Immature natural killer cell (primary cell): ENCODE measurements around the gene FASN. TPM values are rescaled to one million over a fixed set of nuclear protein-coding genes. Genes with fewer than 3 reads are reported as not detected.

ENCODE experiments used
- DNase-seq, 3 donors: peaks; one replicate each; pipeline ENCODE4 v3.0.0; 2022; ENCODE audit warnings: mixed read lengths in 1 of 3
- H3K27ac Mint-ChIP-seq, 6 donors: one replicate each; pipeline ENCODE4 v1.8.0; 2020; ENCODE audit warnings: mixed read lengths in 6 of 6, mild to moderate bottlenecking in 5 of 6, inconsistent platforms in 4 of 6, moderate library complexity in 3 of 6
- H3K27me3 Mint-ChIP-seq, 3 donors: one replicate each; pipeline ENCODE4 v1.8.0; 2020 to 2021; ENCODE audit warnings: low read depth in 3 of 3, mild to moderate bottlenecking in 3 of 3, mixed read lengths in 3 of 3, moderate library complexity in 3 of 3, inconsistent platforms in 1 of 3
- H3K36me3 Mint-ChIP-seq, 3 donors: one replicate each; pipeline ENCODE4 v1.8.0; 2020; ENCODE audit warnings: mixed read lengths in 3 of 3, inconsistent platforms in 2 of 3, mild to moderate bottlenecking in 2 of 3
- H3K4me1 Mint-ChIP-seq, 2 donors: one replicate each; pipeline ENCODE4 v1.8.0; 2020; ENCODE audit warnings: inconsistent platforms in 2 of 2, mild to moderate bottlenecking in 2 of 2, mixed read lengths in 2 of 2, moderate library complexity in 1 of 2
- H3K4me3 Mint-ChIP-seq, 5 donors: one replicate each; pipeline ENCODE4 v1.8.0; 2020; ENCODE audit warnings: mild to moderate bottlenecking in 5 of 5, mixed read lengths in 5 of 5, inconsistent platforms in 3 of 5, moderate library complexity in 3 of 5
- H3K9me3 Mint-ChIP-seq, 6 donors: one replicate each; pipeline ENCODE4 v1.8.0; 2020; ENCODE audit warnings: mild to moderate bottlenecking in 6 of 6, mixed read lengths in 6 of 6, inconsistent platforms in 4 of 6, moderate library complexity in 3 of 6
- polyA plus RNA-seq, 3 donors: library from polyadenylated mRNA; unstranded; fragments of 300-500 nt; fragmentation: Illumina TruSeq; gene quantifications; one replicate each; pipeline ENCODE4 v1.2.3, GENCODE V29; 2021

The FASN gene
- polyA plus RNA-seq, 3 donors from 2014 or later, result 0.10 to 2.7 (median 0.23) TPM

DNA sequence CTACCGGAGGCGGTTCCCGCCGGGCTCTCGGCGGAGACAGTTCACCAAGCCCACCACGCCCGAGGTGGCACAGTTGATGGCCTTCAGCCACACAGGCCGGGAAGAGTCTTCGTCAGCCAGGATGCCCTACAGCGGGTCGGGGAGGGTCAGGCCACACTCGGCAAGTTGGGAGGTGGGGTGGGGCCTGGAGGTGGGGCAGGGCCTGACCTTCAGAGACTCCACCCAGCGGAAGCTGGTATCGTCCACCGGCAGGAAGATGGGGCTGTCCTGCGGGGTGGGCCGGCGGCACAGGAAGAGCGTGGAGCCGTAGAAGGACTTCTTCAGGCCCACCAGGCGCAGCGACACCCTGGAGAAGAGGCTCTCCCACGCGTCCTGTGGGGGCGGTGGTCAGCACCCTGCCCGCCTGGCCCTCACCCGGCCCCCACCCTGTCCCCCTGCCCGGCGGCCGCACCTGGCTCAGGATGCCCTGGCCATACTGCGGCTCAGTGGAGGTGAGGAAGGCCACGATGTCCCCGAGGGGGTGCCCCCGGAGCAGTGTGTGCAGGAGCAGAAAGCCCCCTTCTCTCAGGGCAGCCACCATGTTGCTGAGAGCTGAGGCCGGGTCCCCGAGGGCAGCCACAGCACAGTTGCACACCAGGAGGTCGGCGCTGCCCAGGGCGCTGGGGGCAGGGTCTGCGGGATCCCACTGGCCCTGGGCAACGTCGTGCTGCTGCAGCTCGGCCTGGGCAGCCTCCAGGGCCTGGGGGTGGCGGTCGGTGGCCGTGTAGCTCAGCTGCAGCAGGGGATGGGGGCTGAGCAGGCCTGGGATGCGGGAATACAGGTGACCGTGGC is 12.8 kb downstream of the FASN start:
- Mint-ChIP-seq H3K4me1 (no peaks in the 10 kb centered on the region), H3K4me3 (no peak overlapping the region), H3K36me3 (no peaks in the 10 kb centered on the region), H3K9me3 (no peaks in the 10 kb centered on the region), H3K27ac (no peak overlapping the region), H3K27me3 (no peaks in the 10 kb centered on the region)
- DNase-seq, result no peak

DNA sequence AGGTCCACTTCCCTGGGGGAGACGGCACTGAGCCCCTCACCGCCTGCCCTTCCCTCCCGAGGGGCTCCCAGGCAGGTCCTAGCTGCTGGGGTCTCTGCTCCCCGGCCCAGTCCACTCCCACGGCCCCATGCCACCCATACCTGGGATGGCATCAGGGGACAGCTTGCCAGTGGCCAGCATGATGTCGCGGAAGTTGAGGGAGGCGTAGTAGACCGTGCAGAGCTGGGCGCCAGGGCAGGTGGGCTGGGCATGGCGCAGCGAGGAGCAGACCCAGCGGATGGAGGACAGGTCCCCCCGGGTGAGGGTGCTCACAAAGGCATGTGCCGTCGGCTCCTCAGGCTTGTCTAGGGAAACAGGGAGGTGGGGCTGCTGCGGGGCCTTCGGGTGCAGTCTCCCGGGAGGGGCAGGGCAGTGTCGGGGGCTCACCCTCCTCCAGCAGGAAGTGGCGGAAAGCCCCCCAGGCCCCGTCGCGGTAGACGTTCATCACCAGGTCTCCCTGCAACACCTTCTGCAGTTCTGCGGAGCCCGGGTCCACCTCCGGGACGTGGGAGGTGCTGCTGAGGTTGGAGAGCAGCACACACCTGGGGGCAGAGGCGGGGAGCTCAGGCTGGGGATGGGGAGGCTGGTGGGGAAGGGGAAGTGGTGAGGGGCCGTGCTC is 13.5 kb downstream of the FASN start:
- Mint-ChIP-seq H3K27me3 (no peaks in the 10 kb centered on the region), H3K36me3 (no peaks in the 10 kb centered on the region), H3K4me1 (no peaks in the 10 kb centered on the region), H3K4me3 (no peak overlapping the region), H3K27ac (no peak overlapping the region), H3K9me3 (no peaks in the 10 kb centered on the region)
- no peak for DNase-seq

DNA sequence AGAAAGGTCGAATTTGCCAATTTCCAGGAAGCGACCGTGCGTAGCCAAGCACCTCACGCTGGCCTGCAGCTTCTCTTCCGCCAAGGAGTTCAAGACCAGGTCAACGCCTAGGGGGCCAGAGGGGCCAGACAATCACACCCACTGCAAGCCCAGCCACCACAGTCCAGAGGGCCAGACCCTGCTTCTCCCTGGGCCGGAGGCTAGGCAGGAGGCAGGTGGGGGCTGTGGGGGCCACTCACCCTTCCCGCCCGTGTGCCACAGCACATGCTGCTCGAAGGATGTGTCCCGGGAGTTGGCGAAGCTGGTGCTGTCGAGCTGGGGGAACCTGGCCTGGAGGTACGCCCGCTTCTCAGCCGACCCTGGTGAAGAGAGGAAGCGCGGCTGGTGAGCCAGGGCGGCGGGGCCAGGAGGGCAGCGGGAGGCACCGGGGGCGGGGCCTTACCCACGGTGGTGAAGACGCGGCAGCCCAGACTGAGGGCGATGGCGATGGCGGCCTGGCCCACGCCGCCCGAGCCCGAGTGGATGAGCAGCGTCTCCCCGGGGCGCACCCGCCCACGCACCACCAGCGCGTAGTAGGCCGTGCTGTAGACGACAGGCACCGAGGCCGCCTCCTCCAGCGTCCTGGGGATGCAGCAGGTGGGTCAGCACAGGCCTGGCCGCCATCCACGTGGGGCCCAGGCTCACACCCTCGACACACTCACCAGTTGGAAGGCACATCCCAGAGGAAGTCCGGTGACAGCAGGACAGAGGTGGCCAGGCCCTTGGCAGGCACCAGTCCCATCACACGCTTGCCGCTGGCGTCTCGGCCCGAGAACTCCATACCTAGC is 14.3 kb downstream of the FASN start:
- Mint-ChIP-seq H3K27me3 (no peaks in the 10 kb centered on the region), H3K4me1 (no peaks in the 10 kb centered on the region), H3K9me3 (no peaks in the 10 kb centered on the region), H3K27ac (no peak overlapping the region), H3K4me3 (no peak overlapping the region), H3K36me3 (no peaks in the 10 kb centered on the region)
- no peak for DNase-seq

DNA sequence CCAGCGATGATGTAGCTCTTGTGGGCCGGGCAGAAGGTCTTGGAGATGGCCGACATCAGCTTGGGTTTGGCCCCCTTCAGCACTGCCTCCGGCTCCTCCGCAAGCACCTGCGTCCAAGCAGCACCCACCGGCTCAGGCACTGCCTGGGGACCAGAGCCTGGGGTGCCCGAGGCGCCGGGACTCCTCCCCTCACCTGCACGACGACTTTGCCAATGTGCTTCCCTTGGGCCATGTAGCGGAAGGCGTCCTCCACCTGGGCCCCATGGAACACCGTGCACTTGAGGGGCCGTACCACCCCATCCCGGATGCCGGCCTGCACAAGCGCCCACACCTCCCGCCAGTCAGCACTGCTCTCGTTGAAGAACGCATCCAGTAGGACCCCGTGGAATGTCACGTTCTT is 15.0 kb downstream of the FASN start:
- DNase-seq, result no peak
- H3K27me3 Mint-ChIP-seq, result no peaks in the 10 kb centered on the region
- H3K27ac Mint-ChIP-seq, result no peak overlapping the region
- H3K9me3 Mint-ChIP-seq, result no peaks in the 10 kb centered on the region
- H3K4me3 Mint-ChIP-seq, result no peak overlapping the region
- no peaks in the 10 kb centered on the region for H3K4me1 Mint-ChIP-seq
- peaks cover 0 to 3% (median 3%) of the 10 kb centered on the region in 3 donors for H3K36me3 Mint-ChIP-seq

GRCh38 chr17:82082456-82082855 is 15.6 kb downstream of the FASN start:
- no peak for DNase-seq
- no peak overlapping the region for H3K4me3 Mint-ChIP-seq
- no peak overlapping the region for H3K27ac Mint-ChIP-seq
- H3K9me3 Mint-ChIP-seq, result no peaks in the 10 kb centered on the region
- no peaks in the 10 kb centered on the region for H3K27me3 Mint-ChIP-seq
- peaks cover 0 to 4% (median 3%) of the 10 kb centered on the region in 3 donors for H3K36me3 Mint-ChIP-seq
- no peaks in the 10 kb centered on the region for H3K4me1 Mint-ChIP-seq

- Mint-ChIP-seq H3K27ac (no peak overlapping the region), H3K4me3 (no peak overlapping the region)
These were observed 16.1 kb downstream of the FASN start for GRCh38 chr17:82081966-82082365.

GRCh38 chr17:82081546-82081945 is 16.5 kb downstream of the FASN start:
- no peak overlapping the region for H3K27ac Mint-ChIP-seq
- DNase-seq, result no peak
- no peaks in the 10 kb centered on the region for H3K27me3 Mint-ChIP-seq
- no peak overlapping the region for H3K4me3 Mint-ChIP-seq
- H3K9me3 Mint-ChIP-seq, result no peaks in the 10 kb centered on the region
- H3K4me1 Mint-ChIP-seq, result no peaks in the 10 kb centered on the region
- H3K36me3 Mint-ChIP-seq, result peaks cover 0 to 4% (median 3%) of the 10 kb centered on the region in 3 donors

More at GRCh38 chr17:82081966-82082365, 16.1 kb downstream of the FASN start:
- peaks cover 0 to 4% (median 3%) of the 10 kb centered on the region in 3 donors for H3K36me3 Mint-ChIP-seq
- H3K9me3 Mint-ChIP-seq, result no peaks in the 10 kb centered on the region
- no peaks in the 10 kb centered on the region for H3K27me3 Mint-ChIP-seq
- H3K4me1 Mint-ChIP-seq, result no peaks in the 10 kb centered on the region
- DNase-seq, result no peak

- no peak overlapping the region for H3K27ac Mint-ChIP-seq
- DNase-seq, result no peak
- H3K27me3 Mint-ChIP-seq, result no peaks in the 10 kb centered on the region
- peaks cover 0 to 4% (median 3%) of the 10 kb centered on the region in 3 donors for H3K36me3 Mint-ChIP-seq
- no peaks in the 10 kb centered on the region for H3K4me1 Mint-ChIP-seq
- H3K4me3 Mint-ChIP-seq, result no peak overlapping the region
- no peaks in the 10 kb centered on the region for H3K9me3 Mint-ChIP-seq
These were observed 17.1 kb downstream of the FASN start for GRCh38 chr17:82080789-82081464.

GRCh38 chr17:82080048-82080788 is 17.8 kb downstream of the FASN start:
- Mint-ChIP-seq H3K27ac (no peak overlapping the region), H3K36me3 (peaks cover 0 to 4% (median 3%) of the 10 kb centered on the region in 3 donors), H3K9me3 (no peaks in the 10 kb centered on the region), H3K27me3 (no peaks in the 10 kb centered on the region), H3K4me1 (no peaks in the 10 kb centered on the region), H3K4me3 (no peak overlapping the region)
- no peak for DNase-seq

GRCh38 chr17:82079001-82079677 is 18.9 kb downstream of the FASN start:
- peaks cover 0 to 4% (median 3%) of the 10 kb centered on the region in 3 donors for H3K36me3 Mint-ChIP-seq
- no peaks in the 10 kb centered on the region for H3K9me3 Mint-ChIP-seq
- no peaks in the 10 kb centered on the region for H3K4me1 Mint-ChIP-seq
- H3K27me3 Mint-ChIP-seq, result no peaks in the 10 kb centered on the region
- DNase-seq, result no peak
- H3K27ac Mint-ChIP-seq, result no peak overlapping the region
- H3K4me3 Mint-ChIP-seq, result no peak overlapping the region

- H3K4me3 Mint-ChIP-seq, result no peak overlapping the region
- no peaks in the 10 kb centered on the region for H3K27me3 Mint-ChIP-seq
These were observed 19.6 kb downstream of the FASN start for GRCh38 chr17:82078433-82078832.

GRCh38 chr17:82077617-82078358 is 20.2 kb downstream of the FASN start:
- H3K27me3 Mint-ChIP-seq, result peaks cover 0 to 2% (median 2%) of the 10 kb centered on the region in 3 donors
- H3K27ac Mint-ChIP-seq, result no peak overlapping the region
- H3K9me3 Mint-ChIP-seq, result no peaks in the 10 kb centered on the region
- peaks cover 0 to 4% (median 3%) of the 10 kb centered on the region in 3 donors for H3K36me3 Mint-ChIP-seq
- DNase-seq, result no peak
- no peak overlapping the region for H3K4me3 Mint-ChIP-seq
- H3K4me1 Mint-ChIP-seq, result no peaks in the 10 kb centered on the region

More at GRCh38 chr17:82078433-82078832, 19.6 kb downstream of the FASN start:
- Mint-ChIP-seq H3K9me3 (no peaks in the 10 kb centered on the region), H3K27ac (no peak overlapping the region), H3K4me1 (no peaks in the 10 kb centered on the region), H3K36me3 (peaks cover 0 to 4% (median 3%) of the 10 kb centered on the region in 3 donors)
- DNase-seq, result no peak
